Placental epithelial cell (primary cell): ENCODE measurements around the gene RGMB. TPM values are rescaled to one million over a fixed set of nuclear protein-coding genes. Genes with fewer than 3 reads are reported as not detected.

ENCODE experiments used
- total RNA-seq: library from RNA; depleted of rRNA; stranded (reverse); fragments of >200 nt; gene quantifications from 2 replicates; pipeline ENCODE4 v1.2.3, GENCODE V29; 2012

The RGMB gene
- 9.8 and 11.3 TPM in 2 replicates for total RNA-seq

GRCh38 chr5:98773464-98774191 lies at the start of gene RGMB:
Gene RGMB (plus strand): TSS chr5:98773663. CDS start chr5:98774071, 408 bp downstream.

Other genes with a start within 250 kb of the RGMB start
- 36.1 and 36.8 TPM in 2 replicates for gene CHD1, start 155.3 kb downstream of the RGMB start, total RNA-seq